Activated T-cell treated with anti-CD3 and anti-CD28 coated beads, Interleukin-2, amount 50 U/mL, for 24 hours (primary cell): ENCODE results near the gene CXCL9.

Experiments used
- DNase-seq: peaks from one replicate; pipeline ENCODE4 v3.0.0-alpha.2; 2020
- H3K27ac Mint-ChIP-seq: 2 replicates; pipeline ENCODE4 v1.8.0; 2020; ENCODE audit warnings: mild to moderate bottlenecking, mixed read lengths
- H3K27me3 Mint-ChIP-seq: 2 replicates; pipeline ENCODE4 v1.8.0; 2020; ENCODE audit warnings: mixed read lengths
- H3K36me3 Mint-ChIP-seq: 2 replicates; pipeline ENCODE4 v1.8.0; 2020; ENCODE audit warnings: low read depth, mixed read lengths
- H3K4me1 Mint-ChIP-seq: 2 replicates; pipeline ENCODE4 v1.8.0; 2020; ENCODE audit warnings: low read depth, mixed read lengths
- H3K4me3 Mint-ChIP-seq: 2 replicates; pipeline ENCODE4 v1.8.0; 2020; ENCODE audit warnings: mild to moderate bottlenecking, moderate library complexity, mixed read lengths
- H3K9me3 Mint-ChIP-seq: 2 replicates; pipeline ENCODE4 v1.8.0; 2020; ENCODE audit warnings: mixed read lengths

Gene CXCL9

GRCh38 chr4:76024065-76024464 is 16.8 kb upstream of the CXCL9 start:
- no peak for DNase-seq
- Mint-ChIP-seq H3K27ac (peak overlapping the region; percentile 63), H3K9me3 (no peaks in the 10 kb centered on the region), H3K27me3 (peaks cover 4% of the 10 kb centered on the region), H3K4me3 (no peak overlapping the region), H3K4me1 (peaks cover 36% of the 10 kb centered on the region), H3K36me3 (no peaks in the 10 kb centered on the region)

- Mint-ChIP-seq H3K27ac (peak within 1 kb of the TSS; percentile 63), H3K27me3 (peaks cover 4% of the 10 kb centered on the region), H3K9me3 (no peaks in the 10 kb centered on the region), H3K4me1 (peaks cover 32% of the 10 kb centered on the region), H3K36me3 (no peaks in the 10 kb centered on the region), H3K4me3 (no peak within 1 kb of the TSS)
- DNase-seq: no peak
Measured at GRCh38 chr4:76023389-76023788, 16.1 kb upstream of the CXCL9 start, which contains the start of gene CXCL10. TSS of gene CXCL10 (minus strand) at chr4:76023497. CDS start at chr4:76023431, 66 bp downstream.

GRCh38 chr4:76022677-76023076 is 15.4 kb upstream of the CXCL9 start:
- peaks cover 4% of the 10 kb centered on the region for H3K27me3 Mint-ChIP-seq
- no peak for DNase-seq
- H3K27ac Mint-ChIP-seq: no peak overlapping the region
- H3K4me3 Mint-ChIP-seq: no peak overlapping the region
- no peaks in the 10 kb centered on the region for H3K36me3 Mint-ChIP-seq
- no peaks in the 10 kb centered on the region for H3K9me3 Mint-ChIP-seq
- peaks cover 26% of the 10 kb centered on the region for H3K4me1 Mint-ChIP-seq

- no peak for DNase-seq
- Mint-ChIP-seq H3K36me3 (no peaks in the 10 kb centered on the region), H3K4me3 (no peak overlapping the region), H3K9me3 (no peaks in the 10 kb centered on the region), H3K27me3 (peaks cover 4% of the 10 kb centered on the region), H3K4me1 (peaks cover 20% of the 10 kb centered on the region), H3K27ac (no peak overlapping the region)
Measured at GRCh38 chr4:76022031-76022430, 14.7 kb upstream of the CXCL9 start.

- no peak for DNase-seq
- Mint-ChIP-seq H3K4me3 (no peak overlapping the region), H3K36me3 (no peaks in the 10 kb centered on the region), H3K27me3 (peaks cover 4% of the 10 kb centered on the region), H3K9me3 (no peaks in the 10 kb centered on the region), H3K4me1 (peaks cover 10% of the 10 kb centered on the region), H3K27ac (no peak overlapping the region)
Measured at GRCh38 chr4:76017056-76017686, 9.9 kb upstream of the CXCL9 start.

GRCh38 chr4:76016393-76016792 is 9.1 kb upstream of the CXCL9 start:
- no peaks in the 10 kb centered on the region for H3K9me3 Mint-ChIP-seq
- no peaks in the 10 kb centered on the region for H3K27me3 Mint-ChIP-seq
- H3K4me1 Mint-ChIP-seq: peaks cover 10% of the 10 kb centered on the region
- DNase-seq: no peak
- peak overlapping the region; percentile 45 for H3K27ac Mint-ChIP-seq
- H3K4me3 Mint-ChIP-seq: no peak overlapping the region
- H3K36me3 Mint-ChIP-seq: no peaks in the 10 kb centered on the region

- no peaks in the 10 kb centered on the region for H3K9me3 Mint-ChIP-seq
- H3K4me1 Mint-ChIP-seq: peaks cover 10% of the 10 kb centered on the region
- no peak for DNase-seq
- H3K36me3 Mint-ChIP-seq: no peaks in the 10 kb centered on the region
- H3K27ac Mint-ChIP-seq: no peak overlapping the region
- no peaks in the 10 kb centered on the region for H3K27me3 Mint-ChIP-seq
- H3K4me3 Mint-ChIP-seq: no peak overlapping the region
Measured at GRCh38 chr4:76013540-76013939, 6.2 kb upstream of the CXCL9 start.

GRCh38 chr4:76012388-76012801 is 5.1 kb upstream of the CXCL9 start:
- H3K27me3 Mint-ChIP-seq: peaks cover 5% of the 10 kb centered on the region

GRCh38 chr4:76011700-76012387 is 4.5 kb upstream of the CXCL9 start:
- Mint-ChIP-seq H3K36me3 (no peaks in the 10 kb centered on the region), H3K27me3 (peaks cover 5% of the 10 kb centered on the region), H3K4me3 (no peak overlapping the region), H3K4me1 (peaks cover 10% of the 10 kb centered on the region), H3K9me3 (no peaks in the 10 kb centered on the region), H3K27ac (no peak overlapping the region)
- no peak for DNase-seq

More at GRCh38 chr4:76012388-76012801, 5.1 kb upstream of the CXCL9 start:
- no peaks in the 10 kb centered on the region for H3K36me3 Mint-ChIP-seq
- no peak overlapping the region for H3K4me3 Mint-ChIP-seq
- peaks cover 10% of the 10 kb centered on the region for H3K4me1 Mint-ChIP-seq
- no peak overlapping the region for H3K27ac Mint-ChIP-seq
- no peak for DNase-seq
- no peaks in the 10 kb centered on the region for H3K9me3 Mint-ChIP-seq

- no peak for DNase-seq
- Mint-ChIP-seq H3K4me3 (no peak overlapping the region), H3K27ac (no peak overlapping the region), H3K27me3 (peaks cover 7% of the 10 kb centered on the region), H3K36me3 (no peaks in the 10 kb centered on the region), H3K9me3 (no peaks in the 10 kb centered on the region), H3K4me1 (peaks cover 4% of the 10 kb centered on the region)
Measured at GRCh38 chr4:76011018-76011670, 3.8 kb upstream of the CXCL9 start.

- no peak overlapping the region for H3K27ac Mint-ChIP-seq
- H3K4me1 Mint-ChIP-seq: peaks cover 4% of the 10 kb centered on the region
- peaks cover 13% of the 10 kb centered on the region for H3K27me3 Mint-ChIP-seq
- DNase-seq: no peak
- no peak overlapping the region for H3K4me3 Mint-ChIP-seq
- H3K36me3 Mint-ChIP-seq: no peaks in the 10 kb centered on the region
- H3K9me3 Mint-ChIP-seq: no peaks in the 10 kb centered on the region
Measured at GRCh38 chr4:76010576-76010975, 3.3 kb upstream of the CXCL9 start.

GRCh38 chr4:76009311-76009710 is 2.0 kb upstream of the CXCL9 start:
- Mint-ChIP-seq H3K27me3 (peaks cover 14% of the 10 kb centered on the region), H3K36me3 (no peaks in the 10 kb centered on the region), H3K9me3 (no peaks in the 10 kb centered on the region), H3K4me3 (no peak overlapping the region), H3K27ac (no peak overlapping the region), H3K4me1 (peaks cover 4% of the 10 kb centered on the region)
- DNase-seq: no peak

GRCh38 chr4:76003620-76004019 is 3.7 kb downstream of the CXCL9 start:
- Mint-ChIP-seq H3K9me3 (no peaks in the 10 kb centered on the region), H3K27ac (no peak overlapping the region)

GRCh38 chr4:76003035-76003434 is 4.3 kb downstream of the CXCL9 start:
- Mint-ChIP-seq H3K4me1 (peaks cover 3% of the 10 kb centered on the region), H3K4me3 (no peak overlapping the region), H3K9me3 (no peaks in the 10 kb centered on the region), H3K36me3 (no peaks in the 10 kb centered on the region), H3K27me3 (peaks cover 18% of the 10 kb centered on the region), H3K27ac (no peak overlapping the region)
- DNase-seq: no peak

More at GRCh38 chr4:76003620-76004019, 3.7 kb downstream of the CXCL9 start:
- H3K27me3 Mint-ChIP-seq: peaks cover 22% of the 10 kb centered on the region
- DNase-seq: no peak
- H3K4me3 Mint-ChIP-seq: no peak overlapping the region
- peaks cover 3% of the 10 kb centered on the region for H3K4me1 Mint-ChIP-seq
- no peaks in the 10 kb centered on the region for H3K36me3 Mint-ChIP-seq

- H3K36me3 Mint-ChIP-seq: no peaks in the 10 kb centered on the region
- no peak for DNase-seq
- H3K4me1 Mint-ChIP-seq: peaks cover 3% of the 10 kb centered on the region
- H3K27ac Mint-ChIP-seq: no peak overlapping the region
- no peaks in the 10 kb centered on the region for H3K9me3 Mint-ChIP-seq
- peaks cover 17% of the 10 kb centered on the region for H3K27me3 Mint-ChIP-seq
- H3K4me3 Mint-ChIP-seq: no peak overlapping the region
Measured at GRCh38 chr4:76002176-76002575, 5.1 kb downstream of the CXCL9 start.
